Prostate gland (tissue), 2 donors: ENCODE results near the gene SNRK.

Experiments used
- CTCF ChIP-seq, 4 experiments: fragments of 200-600 bp in 2 of 4; fragments of 450-650 bp in 2 of 4; sonication (generic) in 2 of 4; IDR thresholded peaks; 1 replicate in 3 of 4; 2 replicates in 1 of 4; pipeline ENCODE4 v1.5.1; 2016 to 2019; ENCODE audit warnings: antibody characterized with exemption in 4 of 4, mild to moderate bottlenecking in 2 of 4, moderate library complexity in 2 of 4
- POLR2A ChIP-seq: fragments of 450-650 bp; IDR thresholded peaks from one replicate; pipeline ENCODE4 v1.6.1; 2016; ENCODE audit warnings: antibody characterized with exemption, mild to moderate bottlenecking

GRCh38 chr3:43348350-43348749 lies 62.0 kb downstream of the SNRK start:
- no peak for TF ChIP-seq POLR2A
- no peak for TF ChIP-seq CTCF (IDR thresholded peaks at IDR 0.05)
